ENCODE measurements around the gene FAM43B.

DNA sequence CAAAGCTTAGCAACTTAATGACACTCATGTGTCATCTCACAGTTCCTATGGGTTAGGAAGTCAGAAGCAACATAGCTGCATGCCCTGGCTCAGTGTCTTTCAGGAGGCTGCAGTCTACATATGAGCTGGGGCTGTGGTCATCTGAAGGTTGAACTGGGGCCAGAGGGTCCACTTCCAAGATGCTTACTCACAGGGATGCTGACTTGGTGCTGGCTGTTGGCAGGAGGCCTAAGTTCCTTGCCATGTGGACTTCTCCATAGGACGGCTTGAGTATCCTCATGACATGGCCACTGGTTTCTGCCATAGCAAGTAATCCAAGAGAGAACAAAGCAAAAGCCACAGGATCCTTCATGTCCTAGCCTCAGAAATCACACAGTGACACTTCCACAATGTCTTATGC lies 12.1 kb upstream of the FAM43B start:
- TF ChIP-seq GATA1 (IDR thresholded peaks at IDR 0.05; ENCODE audit: low read depth, low read length) (no peak), POLR2A (IDR thresholded peaks at IDR 0.05; ENCODE audit: low read length) (no peak)
